Keratinocyte (primary cell): Measurements from ENCODE around the gene MRPL50.

Experiments used
- EZH2 ChIP-seq: IDR thresholded peaks from one replicate; pipeline ENCODE4 v1.6.1; 2012; ENCODE audit warnings: inconsistent platforms, mild to moderate bottlenecking, low read length, moderate library complexity
- TF ChIP-seq, protein P1 (sequence below), 3 experiments: IDR thresholded peaks in 1 of 3; conservative IDR thresholded peaks in 1 of 3; optimal IDR thresholded peaks in 1 of 3; 2 replicates in 2 of 3; 3 replicates in 1 of 3; pipeline versions ENCODE3 to v1.5.1; 2011; ENCODE audit warnings: low read length in 3 of 3, mild to moderate bottlenecking in 3 of 3, moderate library complexity in 2 of 3, control low read depth in 1 of 3, inconsistent platforms in 1 of 3; ENCODE audit not compliant: insufficient read depth in 2 of 3; ENCODE audit errors: extremely low read depth in 1 of 3

DNA sequence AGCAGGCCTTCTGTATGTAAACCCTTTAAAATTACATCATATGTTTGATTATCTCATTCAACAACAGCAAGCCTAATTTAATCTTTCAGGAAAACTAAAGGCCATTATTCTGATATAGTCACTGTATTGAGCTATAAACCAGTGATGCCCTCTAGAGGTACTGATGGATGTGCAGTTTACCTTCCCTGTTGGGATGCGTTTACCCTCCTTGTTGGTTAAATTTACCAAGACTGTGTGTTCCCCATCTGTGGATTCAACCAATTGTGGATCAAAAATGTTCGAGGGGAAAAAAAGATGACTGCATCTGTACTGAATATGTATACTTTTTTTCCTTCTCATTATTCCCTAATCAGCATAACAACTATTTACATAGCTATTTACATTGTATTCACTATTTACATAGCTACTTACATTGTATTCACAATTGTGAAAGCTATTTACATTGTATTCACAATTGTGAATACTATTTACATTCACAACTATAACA is 9.9 kb downstream of the MRPL50 start:
- TF ChIP-seq, protein P1, sequence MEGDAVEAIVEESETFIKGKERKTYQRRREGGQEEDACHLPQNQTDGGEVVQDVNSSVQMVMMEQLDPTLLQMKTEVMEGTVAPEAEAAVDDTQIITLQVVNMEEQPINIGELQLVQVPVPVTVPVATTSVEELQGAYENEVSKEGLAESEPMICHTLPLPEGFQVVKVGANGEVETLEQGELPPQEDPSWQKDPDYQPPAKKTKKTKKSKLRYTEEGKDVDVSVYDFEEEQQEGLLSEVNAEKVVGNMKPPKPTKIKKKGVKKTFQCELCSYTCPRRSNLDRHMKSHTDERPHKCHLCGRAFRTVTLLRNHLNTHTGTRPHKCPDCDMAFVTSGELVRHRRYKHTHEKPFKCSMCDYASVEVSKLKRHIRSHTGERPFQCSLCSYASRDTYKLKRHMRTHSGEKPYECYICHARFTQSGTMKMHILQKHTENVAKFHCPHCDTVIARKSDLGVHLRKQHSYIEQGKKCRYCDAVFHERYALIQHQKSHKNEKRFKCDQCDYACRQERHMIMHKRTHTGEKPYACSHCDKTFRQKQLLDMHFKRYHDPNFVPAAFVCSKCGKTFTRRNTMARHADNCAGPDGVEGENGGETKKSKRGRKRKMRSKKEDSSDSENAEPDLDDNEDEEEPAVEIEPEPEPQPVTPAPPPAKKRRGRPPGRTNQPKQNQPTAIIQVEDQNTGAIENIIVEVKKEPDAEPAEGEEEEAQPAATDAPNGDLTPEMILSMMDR (optimal IDR thresholded peaks at IDR 0.05 in 1 of 3, IDR thresholded peaks at IDR 0.05 in 1 of 3, conservative IDR thresholded peaks at IDR 0.05 in 1 of 3; ENCODE audit: extremely low read depth in 1 of 3, insufficient read depth in 2 of 3, low read length in 3 of 3), result peak; percentile 38 to 50 (median 44)
- TF ChIP-seq EZH2, result no peak
